Stimulated activated CD8-positive, alpha-beta memory T cell treated with anti-CD3 and anti-CD28 coated beads, Interleukin-7, amount 100 ng/mL, for 48 hours (primary cell): ENCODE measurements around the gene FYN.
"Not testable (repeated sequence)": the region's sequence is repeated elsewhere in the genome, so short reads cannot be mapped to it uniquely, and the experiment has no call there.

Experiments
- DNase-seq, 2 donors: peaks; one replicate each; pipeline ENCODE4 v3.0.0-alpha.2; 2020; ENCODE audit warnings: low read depth in 1 of 2; ENCODE audit errors: extremely low read depth in 1 of 2

The FYN gene

GRCh38 chr6:111835398-111835797 is 37.9 kb downstream of the FYN start:
- DNase-seq = not testable (repeated sequence)

GRCh38 chr6:111834356-111834755 is 38.9 kb downstream of the FYN start:
- no peak for DNase-seq

DNA sequence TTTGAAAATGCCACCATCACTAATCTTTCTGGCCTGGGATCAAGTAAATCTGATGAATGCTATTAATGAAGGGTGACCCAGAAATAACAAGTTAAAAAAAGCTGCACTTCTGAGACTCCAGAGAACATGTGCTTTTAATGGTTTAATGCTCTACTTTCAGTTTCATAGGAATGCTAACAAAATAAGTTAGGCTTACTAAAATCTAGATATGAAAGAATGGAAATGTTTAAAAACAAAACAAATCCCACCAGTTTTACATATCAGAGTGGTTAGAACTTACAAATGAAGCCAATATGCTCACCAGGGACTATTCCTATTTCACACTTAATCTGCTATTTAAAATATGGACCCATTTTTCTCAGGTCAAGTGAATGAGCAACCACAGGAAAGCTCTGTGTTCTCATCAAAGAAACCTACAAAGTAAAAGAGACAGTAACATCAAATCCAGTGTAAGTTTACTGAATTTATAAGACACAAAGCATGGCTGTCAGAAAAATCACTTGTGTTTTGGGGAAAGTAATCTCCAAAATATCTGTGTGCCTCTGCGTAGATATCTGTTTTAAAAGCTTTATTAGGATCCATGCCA is 40.3 kb downstream of the FYN start:
- DNase-seq = no peak

GRCh38 chr6:111831408-111831807 is 41.8 kb downstream of the FYN start:
- no peak for DNase-seq

DNA sequence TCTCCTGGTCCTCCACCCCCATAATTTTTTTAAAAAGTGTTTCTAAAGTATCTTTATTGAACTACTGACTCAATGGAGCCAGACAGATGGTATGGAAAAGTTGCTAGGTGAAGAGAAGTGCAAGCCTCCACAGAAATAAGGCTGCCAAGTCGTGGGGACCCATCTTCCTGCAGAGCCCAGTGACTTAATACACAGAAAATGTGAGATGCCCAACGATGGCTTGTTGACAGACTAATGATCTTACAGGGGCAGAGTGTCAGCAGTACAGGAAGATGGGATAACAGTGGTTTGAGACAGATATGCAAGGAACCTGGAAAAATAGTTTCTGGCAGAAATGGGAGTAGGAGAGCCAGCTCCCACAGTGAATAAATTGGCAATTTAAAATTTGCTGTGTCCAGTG is 43.3 kb downstream of the FYN start:
- no peak for DNase-seq

DNA sequence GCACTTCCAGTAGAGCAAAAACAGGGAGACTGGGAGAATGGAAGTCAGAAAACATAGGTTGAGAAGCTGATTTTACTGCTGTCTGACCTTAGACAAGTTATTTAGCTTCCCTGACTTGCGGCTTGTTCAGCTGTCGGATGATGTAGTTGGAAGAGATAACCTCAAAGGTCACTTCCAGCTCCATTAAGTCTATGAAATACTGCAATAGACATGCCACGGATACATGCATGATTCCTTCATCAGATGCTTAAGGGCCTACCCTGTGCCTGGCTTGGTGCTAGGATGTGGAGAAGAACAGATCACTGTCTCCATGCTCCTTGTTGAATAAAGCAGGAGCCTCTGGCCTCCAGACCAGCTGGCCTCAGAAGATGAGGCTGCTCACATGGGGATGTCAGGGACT is 43.7 kb downstream of the FYN start:
- DNase-seq = no peak

DNA sequence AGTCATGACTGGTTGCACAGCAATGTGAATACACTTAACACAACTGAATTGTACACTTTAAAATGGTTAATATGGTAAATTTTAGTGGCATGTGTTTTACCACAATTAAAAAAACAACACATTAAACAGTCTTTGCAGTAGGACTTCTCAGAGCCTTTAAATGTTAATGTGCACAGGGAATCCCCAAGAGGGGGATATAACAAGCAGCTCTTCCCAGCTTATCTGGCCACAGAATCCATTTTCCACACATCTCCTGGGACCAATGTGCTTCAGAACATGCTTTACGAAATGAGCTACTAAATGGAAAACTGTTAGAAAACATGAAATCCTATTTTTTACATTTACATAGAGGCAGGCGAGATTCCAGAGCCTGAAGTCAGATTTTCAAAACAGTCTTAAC is 44.4 kb downstream of the FYN start:
- DNase-seq = no peak

- DNase-seq = no peak
These were observed 47.7 kb downstream of the FYN start for GRCh38 chr6:111825439-111826086.

DNA sequence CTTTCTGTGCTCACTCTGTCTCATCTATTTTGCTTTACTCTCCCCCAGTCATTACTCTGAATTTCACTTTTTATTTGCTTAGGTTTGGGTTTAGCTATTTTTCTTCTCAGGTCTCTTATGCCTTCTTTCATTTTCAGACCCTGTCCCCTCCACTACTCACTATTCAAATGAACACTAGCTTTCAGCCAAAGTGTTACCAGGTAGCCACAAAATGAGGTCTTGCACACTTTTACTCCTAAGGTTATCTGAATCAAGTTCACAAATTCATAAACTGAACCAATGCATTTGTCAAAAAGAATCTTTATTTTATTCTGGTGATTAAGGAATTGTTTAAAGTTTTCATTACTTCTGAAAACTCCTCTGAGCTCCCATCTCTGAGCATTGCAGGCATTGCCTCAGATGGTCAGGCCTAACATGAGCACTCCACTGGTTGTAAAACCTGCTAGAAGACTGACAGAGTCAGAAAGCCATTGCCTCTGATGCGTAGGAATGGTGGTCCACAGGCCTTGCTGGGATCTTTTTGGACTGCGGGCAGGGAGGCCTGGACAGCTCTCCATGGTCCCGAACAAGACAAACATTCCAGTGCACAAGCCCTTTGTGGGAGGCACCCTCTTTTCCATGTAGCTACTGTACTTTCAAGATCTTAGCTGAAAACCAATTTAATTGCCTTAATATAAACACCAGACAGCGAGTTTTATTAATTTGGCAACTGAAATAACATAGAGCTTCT is 48.5 kb downstream of the FYN start:
- DNase-seq = no peak

GRCh38 chr6:111823831-111824607 is 49.2 kb downstream of the FYN start:
- no peak for DNase-seq

DNA sequence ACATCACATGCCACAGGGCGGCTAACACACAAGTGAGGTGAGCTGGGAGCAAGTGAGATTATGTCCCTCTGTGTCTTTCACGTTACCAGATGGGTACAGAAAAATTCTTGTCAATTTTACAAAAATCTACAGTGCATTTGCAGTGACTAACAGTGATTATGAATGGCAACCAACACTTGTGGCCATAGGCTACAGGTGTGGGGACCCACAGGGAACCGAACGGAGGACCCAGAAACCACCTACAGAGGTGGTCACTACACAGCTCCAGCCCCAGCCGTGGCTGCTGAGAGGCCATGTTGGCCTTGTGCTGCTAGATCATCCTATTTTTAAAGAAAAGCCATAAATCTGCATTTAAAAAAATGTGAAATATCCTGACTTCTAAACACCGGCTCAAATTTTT is 50.2 kb downstream of the FYN start:
- no peak for DNase-seq

GRCh38 chr6:111819458-111819857 is 53.8 kb downstream of the FYN start:
- DNase-seq = no peak

- DNase-seq = no peak
These were observed 54.6 kb downstream of the FYN start for GRCh38 chr6:111818539-111819226.

- no peak for DNase-seq
These were observed 55.7 kb downstream of the FYN start for GRCh38 chr6:111817451-111818120.

DNA sequence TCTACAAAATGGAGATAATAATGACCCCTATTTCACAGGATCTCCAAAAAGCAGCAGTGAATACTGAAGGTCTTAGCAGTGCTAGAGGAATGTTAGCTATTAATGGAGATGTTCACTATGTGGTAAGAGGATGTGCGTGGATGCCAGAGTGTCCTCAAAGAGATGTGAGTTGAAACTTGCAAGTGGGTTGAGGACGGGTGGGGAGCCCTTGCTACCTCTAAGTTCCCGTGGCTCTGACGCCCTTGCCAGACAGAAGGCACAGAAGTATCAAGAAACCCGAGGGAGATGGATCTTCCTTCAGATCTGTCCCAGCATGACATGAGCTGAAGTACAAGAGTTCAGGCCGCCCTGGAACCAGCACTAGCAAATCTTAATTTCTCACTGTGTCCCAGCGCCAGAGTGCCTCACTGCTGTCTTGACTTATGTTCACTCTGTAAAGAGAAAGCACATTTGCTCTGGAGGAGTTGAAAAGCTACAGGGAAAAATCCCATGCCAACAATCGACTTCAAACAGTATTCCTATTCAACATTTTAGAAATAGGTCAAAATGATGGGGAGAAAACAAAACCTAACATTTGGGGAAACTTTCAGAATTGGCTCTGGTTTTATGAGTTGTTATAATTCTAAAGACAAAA is 59.5 kb downstream of the FYN start:
- no peak for DNase-seq

GRCh38 chr6:111813237-111813636 is 60.0 kb downstream of the FYN start:
- no peak for DNase-seq

DNA sequence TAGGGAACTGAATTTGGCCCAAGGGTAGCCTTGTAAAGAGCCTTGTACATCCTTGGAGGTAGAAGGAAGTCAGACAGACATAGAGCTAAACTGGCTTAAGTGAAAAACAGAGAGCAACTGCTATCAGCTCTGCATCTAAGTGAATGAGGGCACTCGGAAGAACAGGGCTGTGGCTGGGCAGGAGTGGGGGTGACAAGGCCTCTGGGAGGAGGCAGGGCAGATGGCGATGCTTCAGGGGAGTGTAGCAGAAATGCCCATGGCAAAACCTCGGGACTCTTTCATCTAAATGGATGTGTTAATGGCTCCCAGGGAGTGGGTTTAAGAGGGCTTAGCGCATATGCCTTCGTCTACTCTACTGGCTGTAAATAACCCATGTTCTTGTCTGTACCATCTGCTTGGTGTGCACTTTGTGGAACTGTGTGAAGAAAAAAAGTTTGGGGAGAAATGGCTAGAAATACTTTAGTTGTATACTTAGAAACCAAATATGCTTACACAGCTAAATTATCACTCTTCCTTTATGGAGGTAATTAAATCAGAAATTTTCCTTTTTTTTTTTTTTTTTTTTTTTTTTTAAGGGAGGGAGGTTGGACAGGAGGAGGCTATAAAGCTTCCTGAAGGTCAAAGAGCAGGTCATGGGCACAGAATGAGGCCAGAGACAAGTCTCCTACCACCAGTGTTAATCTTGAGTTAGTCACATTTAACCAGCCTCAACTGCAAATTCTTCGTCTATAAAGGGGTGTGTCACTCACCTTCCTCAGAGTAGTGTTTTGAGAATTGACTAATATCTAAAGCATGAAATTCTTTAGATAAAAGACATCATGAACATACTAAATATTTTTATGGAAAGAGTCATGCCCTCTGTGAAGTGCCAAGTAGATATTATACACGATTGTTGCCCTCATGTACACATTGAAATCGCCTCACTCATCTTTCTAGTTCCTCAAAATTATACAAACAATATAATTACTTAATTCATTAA is 60.9 kb downstream of the FYN start:
- no peak for DNase-seq

DNA sequence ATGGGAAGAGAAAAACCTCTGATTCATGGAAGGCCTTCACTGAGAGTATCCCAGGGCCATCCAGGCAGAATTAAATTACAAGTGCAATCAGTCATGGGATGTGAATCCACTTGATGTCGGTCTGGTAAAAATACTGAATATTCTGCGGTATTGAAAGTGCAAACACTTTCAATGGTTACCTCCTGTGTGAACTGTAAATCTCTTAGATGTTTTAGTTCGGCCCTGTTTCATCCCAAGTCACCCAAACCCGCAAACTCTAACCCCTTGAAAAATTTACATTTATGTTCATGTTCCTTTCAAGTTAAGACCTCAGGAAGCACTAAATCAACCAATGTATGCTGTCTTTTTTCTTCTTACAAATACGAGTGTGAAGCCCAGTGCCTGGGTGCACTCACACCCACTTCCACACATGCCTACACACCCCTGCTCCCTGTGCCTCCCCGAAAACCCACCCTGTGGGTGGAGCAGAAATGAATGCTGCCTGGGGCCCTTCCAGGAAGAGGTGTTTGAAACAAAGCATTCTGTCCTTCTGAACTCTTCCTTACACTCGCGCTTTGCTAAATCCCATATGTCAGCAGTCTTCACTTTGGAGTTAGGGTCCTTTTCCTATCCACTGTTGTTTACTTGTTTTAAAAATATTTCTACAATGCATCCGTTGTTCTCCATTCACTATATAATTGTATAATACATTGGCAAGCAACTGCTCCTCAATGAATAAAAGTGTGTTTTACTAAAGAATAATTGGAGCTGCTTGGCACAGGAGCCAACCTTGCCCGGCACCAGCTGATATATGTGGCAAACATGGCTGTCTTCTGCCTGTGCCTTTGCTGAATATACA is 62.7 kb downstream of the FYN start:
- DNase-seq = no peak
